ENCODE results near the gene ZPBP. TPM values are rescaled to one million over a fixed set of nuclear protein-coding genes. Genes with fewer than 3 reads are reported as not detected.

The ZPBP gene
- polyA plus RNA-seq, 2 of the 4 experiments (the other 2 are of a cell fraction), result not detected

- TF ChIP-seq RNF2 (IDR thresholded peaks at IDR 0.05; ENCODE audit: borderline replicate concordance, low read depth), result no peak
- TF ChIP-seq EHF (CRISPR knock-in tag; IDR thresholded peaks at IDR 0.05), result no peak
- no peak for TF ChIP-seq HES2 (IDR thresholded peaks at IDR 0.05)
- no peak for TF ChIP-seq CTCF (IDR thresholded peaks at IDR 0.05)
- TF ChIP-seq ZNF302 (CRISPR knock-in tag; IDR thresholded peaks at IDR 0.05), result no peak
- no peak for TF ChIP-seq PHF8 (IDR thresholded peaks at IDR 0.05; ENCODE audit: borderline replicate concordance, low read depth)
- no peak for TF ChIP-seq GATA3 (IDR thresholded peaks at IDR 0.05; ENCODE audit: borderline replicate concordance)
- no peak for TF ChIP-seq NFE2L2 (conservative IDR thresholded peaks at IDR 0.05; ENCODE audit: low read length)
- Histone ChIP-seq H3K9me3 (no peaks in the 10 kb centered on the region), H3K4me1 (no peaks in the 10 kb centered on the region), H3K4me3 (no peak overlapping the region), H3K27ac (no peak overlapping the region), H3K4me2 (no peak overlapping the region)
- ChIA-PET CTCF (interaction anchor here (0.8 kb wide), 1 partner anchor 1339 kb away, joined by 3 read pairs; no protein-coding TSS in a partner anchor), POLR2A (no interaction called here)
- DNase-seq (ENCODE audit: low read depth in 1 of 2, low spot score in 1 of 2) (no peak), FAIRE-seq (no peak), ATAC-seq (no peak)
- WGBS (ENCODE audit: missing lambda C conversion rate), result 0% methylated on average over 2 of the region's 2 CpGs
Observed at GRCh38 chr7:50088463-50089129, 4.5 kb downstream of the ZPBP start.

GRCh38 chr7:50085344-50085743 lies 7.7 kb downstream of the ZPBP start:
- POLR2A ChIA-PET, result no interaction called here
- no peak for TF ChIP-seq HOXB13 (CRISPR knock-in tag; IDR thresholded peaks at IDR 0.05; ENCODE audit: low read depth)
- TF ChIP-seq NR3C1 (IDR thresholded peaks at IDR 0.05), result no peak
- TF ChIP-seq CBX2 (IDR thresholded peaks at IDR 0.05; ENCODE audit: borderline replicate concordance, low read depth), result no peak
- TF ChIP-seq SMC3 (IDR thresholded peaks at IDR 0.05), result no peak
- TF ChIP-seq CTCF (IDR thresholded peaks at IDR 0.05), result no peak
- no peak for TF ChIP-seq FOSB (CRISPR knock-in tag; IDR thresholded peaks at IDR 0.05)
- Histone ChIP-seq H3K4me1 (no peaks in the 10 kb centered on the region), H3K4me3 (no peak overlapping the region), H3K4me2 (no peak overlapping the region), H3K9me3 (no peaks in the 10 kb centered on the region), H3K27ac (no peak overlapping the region)
- no peak for DNase-seq (ENCODE audit: low read depth in 1 of 2, low spot score in 1 of 2)
- WGBS (ENCODE audit: missing lambda C conversion rate), result 14% methylated on average over 5 of the region's 5 CpGs
- no peak for ATAC-seq
- FAIRE-seq, result no peak
- CTCF ChIA-PET, result no interaction called here

GRCh38 chr7:50073093-50073492 lies 20.0 kb downstream of the ZPBP start:
- Histone ChIP-seq H3K4me1 (no peaks in the 10 kb centered on the region), H3K4me3 (no peak overlapping the region), H3K27ac (no peak overlapping the region), H3K9me3 (peaks cover 4% of the 10 kb centered on the region; the same call in 1 of the 3 replicates), H3K4me2 (no peak overlapping the region)
- no peak for TF ChIP-seq ELK1 (IDR thresholded peaks at IDR 0.05; ENCODE audit: low read depth, low read length)
- TF ChIP-seq KDM1A (IDR thresholded peaks at IDR 0.05; ENCODE audit: low read depth), result no peak
- ChIA-PET POLR2A (no interaction called here), CTCF (no interaction called here)
- ATAC-seq (no peak), DNase-seq (ENCODE audit: low read depth in 1 of 2, low spot score in 1 of 2) (no peak), FAIRE-seq (no peak)

All from A549 (cell line).